Stimulated activated CD8-positive, alpha-beta memory T cell treated with anti-CD3 and anti-CD28 coated beads, Interleukin-2, amount 100 ng/mL, for 48 hours (primary cell): ENCODE measurements around the gene PPEF1.

Source experiments
- DNase-seq, 2 donors: peaks; one replicate each; pipeline ENCODE4 v3.0.0-alpha.2; 2020; ENCODE audit warnings: low read depth in 2 of 2

PPEF1 gene, protein sequence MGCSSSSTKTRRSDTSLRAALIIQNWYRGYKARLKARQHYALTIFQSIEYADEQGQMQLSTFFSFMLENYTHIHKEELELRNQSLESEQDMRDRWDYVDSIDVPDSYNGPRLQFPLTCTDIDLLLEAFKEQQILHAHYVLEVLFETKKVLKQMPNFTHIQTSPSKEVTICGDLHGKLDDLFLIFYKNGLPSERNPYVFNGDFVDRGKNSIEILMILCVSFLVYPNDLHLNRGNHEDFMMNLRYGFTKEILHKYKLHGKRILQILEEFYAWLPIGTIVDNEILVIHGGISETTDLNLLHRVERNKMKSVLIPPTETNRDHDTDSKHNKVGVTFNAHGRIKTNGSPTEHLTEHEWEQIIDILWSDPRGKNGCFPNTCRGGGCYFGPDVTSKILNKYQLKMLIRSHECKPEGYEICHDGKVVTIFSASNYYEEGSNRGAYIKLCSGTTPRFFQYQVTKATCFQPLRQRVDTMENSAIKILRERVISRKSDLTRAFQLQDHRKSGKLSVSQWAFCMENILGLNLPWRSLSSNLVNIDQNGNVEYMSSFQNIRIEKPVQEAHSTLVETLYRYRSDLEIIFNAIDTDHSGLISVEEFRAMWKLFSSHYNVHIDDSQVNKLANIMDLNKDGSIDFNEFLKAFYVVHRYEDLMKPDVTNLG

DNA sequence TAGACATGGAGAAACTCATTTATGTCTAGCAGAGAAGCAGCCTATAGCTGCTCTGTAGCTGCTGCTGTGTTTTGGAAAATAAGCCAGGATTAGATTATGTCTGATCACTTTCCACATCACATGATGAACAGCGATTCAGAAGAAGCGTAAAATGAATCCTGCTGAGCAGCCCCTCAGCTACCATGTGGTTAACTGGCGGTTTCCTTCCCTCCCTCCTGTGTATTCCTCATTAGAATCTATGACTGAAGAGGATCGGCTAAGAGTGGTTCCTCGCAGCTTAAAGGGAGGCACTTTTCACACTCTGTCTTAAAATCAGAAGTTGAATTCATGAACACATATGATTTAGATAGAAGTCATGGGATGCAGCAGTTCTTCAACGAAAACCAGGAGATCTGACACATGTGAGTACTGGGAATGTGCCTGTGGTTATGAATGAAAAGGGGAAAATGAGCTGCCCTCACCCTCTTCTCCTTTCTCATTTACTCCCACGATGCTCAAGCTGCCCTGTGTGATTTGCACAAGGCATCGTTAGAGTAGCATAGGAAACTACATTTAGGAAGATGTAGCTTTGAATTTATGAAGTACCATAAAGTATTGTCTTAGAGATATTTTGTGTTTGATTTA, at the start of gene PPEF1:
PPEF1 (plus strand) TSS at position 220 of the 624 bp plus-strand sequence; CDS start at position 356, 136 bp downstream.
- no peak for DNase-seq

DNA sequence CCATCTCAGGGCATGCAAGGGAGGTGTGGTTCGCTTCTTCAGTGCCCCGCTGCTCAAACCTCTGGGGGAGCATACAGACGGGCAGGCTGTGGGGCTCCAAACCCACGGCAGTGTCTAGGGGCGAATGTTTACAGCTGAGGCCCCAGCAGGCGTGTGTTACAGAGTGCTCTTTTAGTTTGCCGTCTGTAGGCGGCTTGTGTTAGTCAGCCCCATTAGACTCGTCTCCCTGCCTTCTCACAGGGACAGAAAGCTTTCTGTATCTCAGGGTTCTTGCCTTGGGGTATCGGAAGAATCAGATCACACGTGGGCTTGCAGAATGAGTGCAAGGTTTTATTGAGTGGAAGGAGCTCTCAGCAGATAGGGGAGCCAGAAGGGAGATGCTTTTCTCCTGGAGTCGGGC, 46.2 kb upstream of the PPEF1 start:
- DNase-seq: no peak

DNA sequence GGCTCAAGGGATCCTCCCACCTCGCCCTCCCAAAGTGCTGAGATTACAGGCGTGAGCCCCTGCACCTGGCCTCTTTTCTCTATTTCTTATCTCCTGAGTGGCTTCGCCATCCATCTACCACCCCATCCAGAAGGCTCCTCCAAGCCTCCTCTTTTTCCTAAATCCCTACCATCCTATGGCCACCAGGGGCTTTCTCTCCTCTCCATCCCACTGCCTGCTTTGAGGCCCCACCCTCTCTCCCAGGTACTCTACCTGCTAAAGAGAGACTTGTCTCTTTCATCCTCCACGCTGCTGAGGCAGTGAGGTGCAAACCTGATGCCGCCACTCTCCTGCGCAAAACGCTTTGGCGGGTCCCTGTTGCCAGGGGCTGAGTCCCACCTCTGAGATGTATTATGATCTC, 42.5 kb upstream of the PPEF1 start:
- no peak for DNase-seq

DNA sequence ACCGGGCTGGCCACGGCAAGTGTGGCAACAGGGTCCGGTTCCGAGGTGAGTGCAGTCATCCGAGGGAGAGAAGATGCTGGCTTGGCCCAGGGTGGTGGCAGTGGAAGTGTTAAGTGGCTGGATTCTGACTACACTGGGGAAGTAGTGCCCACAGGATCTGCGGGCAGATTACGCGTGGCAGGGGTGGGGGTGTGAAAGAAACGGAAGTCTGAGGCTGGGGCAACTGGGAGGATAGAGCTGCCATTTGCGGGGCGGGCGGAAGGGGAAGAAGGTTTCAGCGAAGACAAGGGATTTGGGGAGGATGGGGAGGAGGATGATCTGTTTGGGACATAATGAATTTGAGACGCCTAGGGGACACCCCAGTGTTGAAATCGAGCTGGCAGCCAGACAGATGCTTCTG, 40.8 kb upstream of the PPEF1 start:
- DNase-seq: no peak

DNA sequence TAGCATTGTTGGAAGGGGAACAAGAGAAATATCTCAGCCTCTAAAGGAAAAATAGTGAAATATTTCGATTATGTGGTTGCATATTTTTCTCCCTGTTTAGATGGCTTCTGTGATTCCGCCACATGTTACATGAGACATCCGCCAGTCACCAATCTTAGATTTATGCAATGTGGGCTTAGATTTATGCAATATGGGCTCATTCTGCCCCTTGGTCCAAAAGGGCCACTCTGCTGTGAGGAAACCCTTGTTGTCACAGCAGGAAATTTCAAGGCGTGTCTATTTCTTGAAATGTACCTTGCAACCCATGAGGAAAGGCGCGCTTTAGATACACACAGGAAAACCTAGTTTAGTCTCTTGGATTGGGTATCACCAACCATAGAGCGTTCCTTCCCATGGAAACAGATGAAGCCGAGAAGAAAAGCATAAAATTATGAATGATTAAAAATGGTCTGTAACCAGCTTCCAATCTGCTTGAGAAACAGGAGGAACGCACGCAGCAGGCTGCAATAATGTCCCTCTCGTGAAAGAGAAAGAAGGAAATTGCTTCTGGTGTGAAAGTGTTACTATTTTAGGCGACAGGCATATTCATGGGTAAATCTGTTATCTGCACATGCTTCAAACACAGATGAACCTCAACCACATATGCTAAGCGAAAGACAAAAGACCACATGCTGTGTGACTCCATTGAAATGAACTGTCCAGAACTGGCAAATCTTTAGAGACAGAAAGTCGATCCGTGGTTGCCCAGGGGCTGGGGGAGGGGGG, 39.2 kb upstream of the PPEF1 start:
- DNase-seq: no peak

DNA sequence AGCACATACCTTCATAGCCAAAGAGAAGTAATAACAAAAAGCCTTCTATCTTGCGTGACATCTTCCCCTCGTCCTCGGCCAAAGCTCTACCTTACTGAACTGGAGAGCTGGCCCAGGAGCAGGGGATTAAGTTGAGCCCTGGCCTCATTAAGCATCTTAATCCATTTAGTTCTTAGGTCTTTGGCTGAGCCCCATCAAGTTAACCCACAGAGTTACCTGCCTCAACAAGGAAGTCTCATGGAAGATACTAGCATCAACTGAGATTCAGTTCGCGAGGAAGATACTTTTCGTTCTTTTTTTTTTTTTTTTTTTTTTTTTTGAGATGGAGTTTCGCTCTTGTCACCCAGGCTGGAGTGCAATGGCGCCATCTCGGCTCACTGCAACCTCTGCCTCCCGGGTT, 35.4 kb upstream of the PPEF1 start, which contains the start of gene RS1:
RS1 (minus strand) TSS at position 101 of the 400 bp plus-strand sequence; CDS start at position 61, 40 bp downstream.
- no peak for DNase-seq

DNA sequence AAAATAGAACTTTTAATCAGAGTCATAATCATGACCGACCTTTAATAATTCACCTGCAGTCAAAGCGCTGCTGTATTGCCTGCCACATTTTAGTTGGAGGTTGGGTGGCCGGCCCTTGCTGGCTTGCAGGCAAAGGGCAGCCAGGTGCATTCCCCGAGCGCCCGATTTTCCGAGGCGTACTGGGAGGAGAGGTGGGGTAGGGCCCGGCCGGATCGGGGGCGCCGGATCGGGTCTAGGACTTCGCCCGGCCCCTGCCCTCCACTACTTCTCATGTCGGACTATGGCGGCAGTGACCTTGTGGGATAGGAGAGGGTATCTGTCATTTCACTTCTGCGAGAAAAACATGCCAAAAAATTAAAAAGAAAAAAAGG, 33.0 kb upstream of the PPEF1 start:
- no peak for DNase-seq

DNA sequence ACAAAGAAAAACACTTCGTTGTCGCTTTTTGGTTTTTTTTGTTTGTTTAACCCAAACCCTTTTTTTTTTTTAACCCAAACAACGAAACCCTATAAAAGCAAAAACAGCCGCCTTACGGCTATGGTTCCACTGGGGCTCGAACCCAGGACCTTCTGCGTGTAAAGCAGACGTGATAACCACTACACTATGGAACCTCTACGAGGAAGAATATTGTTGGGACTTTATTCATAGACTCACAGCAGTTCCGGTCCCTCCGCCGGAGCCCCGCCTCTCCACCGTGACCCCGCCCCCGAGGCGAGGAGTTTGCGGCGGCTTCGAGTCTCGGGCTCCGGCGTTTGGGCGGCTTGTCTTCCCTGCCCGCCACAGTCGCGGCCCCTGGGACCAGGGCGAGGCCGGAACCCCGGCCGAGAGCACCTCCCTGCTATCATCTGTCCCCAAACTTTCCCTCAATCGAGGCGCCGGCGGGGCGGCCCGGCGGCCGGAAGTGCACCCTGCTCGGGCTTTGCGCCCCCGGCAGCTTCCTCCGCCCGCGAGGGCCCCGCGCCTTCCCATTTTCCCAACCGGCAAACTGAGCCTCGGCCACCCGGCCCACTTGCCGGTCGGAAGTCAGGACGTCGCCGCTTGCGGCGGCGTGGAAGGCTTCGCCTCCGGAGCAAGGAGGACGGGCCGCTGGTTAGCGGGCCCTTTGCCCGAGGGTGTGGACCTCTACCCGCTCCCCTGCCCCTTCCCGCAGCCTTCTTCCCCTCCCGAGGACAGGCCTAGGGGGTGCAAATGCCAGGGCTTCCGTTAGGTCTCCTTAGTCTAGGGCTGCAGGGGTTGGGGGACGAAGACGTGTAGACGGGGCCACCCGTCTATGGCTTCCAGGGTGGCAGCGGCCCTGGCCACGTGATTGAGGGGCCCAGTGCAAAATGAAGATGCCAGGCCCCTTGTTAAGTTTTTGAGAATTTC, 32.4 kb upstream of the PPEF1 start:
- DNase-seq: peak; percentile 51 to 56

DNA sequence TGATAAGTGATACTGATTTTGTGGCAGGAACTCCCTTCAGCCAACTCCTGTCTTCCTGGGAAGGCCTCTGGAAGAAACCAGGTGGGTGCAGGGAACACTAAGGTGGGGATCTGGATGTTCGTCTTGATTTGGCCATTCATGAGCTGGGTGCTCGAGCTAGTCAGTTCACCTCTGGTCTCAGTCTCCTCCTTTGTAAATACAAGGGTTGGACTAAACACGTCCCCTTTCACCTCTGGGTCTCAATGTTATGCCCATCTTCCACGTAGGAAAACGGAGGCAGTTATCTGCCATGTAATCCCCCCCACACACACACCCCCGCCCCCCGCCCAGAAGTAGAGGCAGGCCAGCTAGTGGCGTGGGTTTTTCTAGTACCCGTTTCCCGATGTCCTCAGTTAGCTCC, 31.4 kb upstream of the PPEF1 start:
- no peak for DNase-seq

DNA sequence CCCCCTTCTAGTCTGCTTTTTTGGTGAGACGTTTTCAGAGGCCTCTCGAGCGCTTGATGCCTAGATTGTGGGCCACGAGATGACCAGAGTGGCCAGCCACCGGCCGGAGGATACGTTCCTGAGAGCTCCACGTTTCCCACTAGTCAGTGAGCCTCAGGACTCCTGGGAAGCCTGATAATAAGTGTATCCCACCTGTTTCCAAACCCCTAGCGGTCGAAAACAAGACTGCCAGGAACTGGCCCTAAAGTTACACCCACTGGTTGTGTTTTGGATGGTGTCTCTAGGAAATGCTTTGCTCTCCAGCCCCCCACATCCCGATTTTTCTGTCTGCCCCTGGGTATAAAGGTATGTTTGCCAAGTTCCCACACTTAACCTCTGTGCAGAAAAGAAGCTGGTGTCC, 31.0 kb upstream of the PPEF1 start:
- DNase-seq: no peak

DNA sequence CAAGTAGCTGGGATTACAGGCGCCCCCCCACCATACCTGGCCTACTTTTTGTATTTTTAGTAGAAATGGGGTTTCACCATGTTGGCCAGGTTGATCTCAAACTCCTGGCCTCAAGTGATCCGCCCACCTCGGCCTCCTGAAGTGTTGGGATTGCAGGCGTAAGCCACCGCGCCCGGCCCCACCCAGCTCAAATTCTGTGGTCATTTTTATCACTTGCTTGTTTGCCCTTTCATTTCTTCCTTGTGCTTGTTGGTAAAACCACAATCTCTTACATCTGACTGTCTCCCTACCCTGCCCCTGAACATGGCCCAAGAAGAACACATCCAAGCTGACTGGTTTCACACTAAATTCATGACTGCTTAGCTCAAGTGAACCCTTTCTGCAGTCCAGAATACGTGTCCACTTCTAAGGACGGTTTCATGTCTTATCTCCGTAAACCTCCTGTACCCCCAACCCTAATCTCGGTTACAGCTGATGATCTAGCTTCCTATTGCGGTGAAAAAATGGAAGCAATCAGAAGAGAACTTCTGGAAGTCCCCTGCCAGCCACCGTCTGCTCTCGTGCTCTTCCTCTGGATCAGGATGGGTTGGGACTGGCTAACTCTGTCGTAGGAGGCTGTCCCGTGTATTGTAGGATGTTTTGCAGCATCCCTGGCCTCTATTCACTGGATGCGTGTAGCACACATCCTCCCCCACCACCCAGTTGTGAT, 30.1 kb upstream of the PPEF1 start:
- no peak for DNase-seq

DNA sequence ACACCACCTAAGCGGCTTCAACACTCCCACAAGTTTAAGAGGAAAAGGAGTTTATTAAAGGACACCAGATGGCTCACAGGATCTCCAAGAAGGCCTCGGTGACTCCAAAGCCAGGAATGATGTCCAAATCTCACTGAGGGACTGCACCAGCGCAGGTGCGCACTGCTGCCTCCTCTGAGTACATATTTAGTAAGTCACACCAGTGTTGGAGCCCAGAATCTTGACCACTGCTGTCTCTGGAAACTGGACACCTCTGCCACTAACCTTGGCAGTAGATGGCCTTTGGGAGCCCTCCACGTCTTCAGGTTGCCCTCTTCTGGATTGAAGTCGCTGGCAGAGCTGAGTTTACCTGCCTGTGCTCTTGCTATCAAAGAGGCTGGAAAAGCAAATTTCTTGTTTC, 25.4 kb upstream of the PPEF1 start:
- DNase-seq: no peak

DNA sequence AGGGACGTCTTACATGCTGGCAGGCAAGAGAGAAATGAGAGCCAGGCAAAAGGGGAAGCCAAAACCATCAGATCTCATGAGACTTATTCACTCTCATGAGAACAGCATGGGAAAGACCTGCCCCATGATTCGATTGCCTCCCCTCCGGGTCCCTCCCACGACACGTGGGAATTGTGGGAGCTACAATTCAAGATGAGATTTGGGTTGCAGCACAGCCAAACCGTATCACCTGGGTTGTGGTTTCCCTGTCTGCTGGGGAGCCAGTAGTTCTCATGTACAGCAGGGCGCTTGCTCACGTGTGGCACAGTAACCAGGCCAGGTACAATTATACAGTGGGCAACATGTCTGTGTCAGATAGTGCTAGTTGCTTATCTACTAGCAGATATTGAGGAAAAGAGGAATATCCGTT, 24.5 kb upstream of the PPEF1 start:
- DNase-seq: no peak

DNA sequence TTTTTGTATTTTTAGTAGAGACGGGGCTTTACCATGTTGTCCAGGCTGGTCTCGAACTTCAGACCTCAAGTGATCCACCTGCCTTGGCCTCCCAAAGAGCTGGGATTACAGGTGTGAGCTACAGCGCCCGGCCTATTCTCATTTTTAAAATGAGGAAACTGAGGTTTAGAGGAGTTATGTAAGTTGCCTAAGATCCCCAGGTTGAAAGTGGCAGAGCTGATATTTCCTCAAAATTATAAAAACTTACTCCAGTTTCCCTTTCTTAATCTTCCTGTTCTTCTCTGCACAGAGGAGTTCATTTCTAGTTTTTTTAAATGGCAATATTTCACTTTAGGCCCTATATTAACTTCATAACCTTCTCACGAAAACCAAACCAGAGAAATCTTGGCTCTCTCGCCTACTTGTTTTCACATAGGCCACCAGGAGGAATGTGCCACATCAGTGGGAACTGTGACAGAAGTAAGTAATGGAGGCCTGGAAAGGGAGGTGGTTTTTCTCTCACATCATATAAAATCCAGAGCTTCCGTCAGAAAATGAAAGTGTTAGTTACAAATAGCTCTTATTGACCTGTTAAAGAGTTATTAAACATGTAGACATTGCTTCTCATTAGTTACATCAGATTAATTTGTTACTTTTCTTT, 19.5 kb upstream of the PPEF1 start:
- DNase-seq: no peak

DNA sequence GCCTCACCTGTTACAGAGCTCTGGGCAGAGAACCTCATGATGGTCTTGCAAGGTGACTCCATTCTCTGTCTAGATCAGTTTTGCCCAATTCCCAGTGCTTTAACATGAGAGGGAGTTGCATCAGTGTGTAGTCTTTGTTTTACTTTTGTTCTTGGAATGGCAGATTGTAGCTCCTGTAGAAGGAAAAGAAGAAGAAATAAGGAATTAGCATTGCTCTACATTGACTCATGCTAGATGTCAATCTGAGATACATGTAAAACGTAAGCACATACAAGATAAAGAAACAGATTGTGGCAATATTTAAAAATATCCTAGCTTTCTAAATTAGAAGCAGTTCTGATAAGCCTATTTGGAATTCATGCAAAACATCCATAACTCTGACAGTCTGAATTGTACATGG, 16.0 kb upstream of the PPEF1 start:
- no peak for DNase-seq

DNA sequence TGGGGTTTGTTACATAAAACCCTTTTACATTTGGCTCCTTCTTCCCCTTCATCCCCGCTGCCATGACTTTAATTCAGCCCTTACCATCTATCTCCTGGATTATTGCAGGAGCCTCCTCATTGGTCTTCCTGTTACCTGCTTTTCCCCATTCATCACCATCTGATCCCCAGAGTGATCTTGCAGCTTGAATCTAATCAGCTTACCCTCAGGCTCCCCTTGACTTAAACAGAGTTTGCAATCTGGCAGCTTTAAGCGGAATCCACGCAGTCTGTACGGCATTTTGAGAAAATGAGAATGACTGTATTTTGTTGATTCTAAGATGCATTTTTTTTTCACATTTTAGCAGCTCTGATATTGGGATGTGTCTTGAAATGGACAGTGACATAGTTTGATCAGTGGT, 14.9 kb upstream of the PPEF1 start:
- DNase-seq: no peak

DNA sequence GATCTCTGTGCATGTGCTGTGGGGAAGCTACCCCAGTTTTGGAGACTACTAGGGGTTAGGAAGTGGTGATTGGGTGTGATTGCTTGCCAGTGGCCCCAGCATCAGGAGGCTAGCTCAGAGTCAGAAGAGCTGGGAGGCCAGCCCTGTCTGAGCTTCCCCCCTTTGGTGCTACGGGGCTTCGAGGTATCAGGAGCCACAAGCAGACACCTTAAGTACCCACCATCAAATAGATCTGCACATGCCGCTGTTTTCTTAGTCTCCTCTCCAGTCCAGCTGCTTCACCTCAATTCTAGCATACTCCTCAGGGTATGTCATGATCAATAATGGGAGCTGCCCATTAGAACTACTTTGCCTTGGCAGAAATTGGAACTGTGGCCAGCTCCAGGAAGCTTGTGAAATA, 10.8 kb upstream of the PPEF1 start:
- DNase-seq: no peak

DNA sequence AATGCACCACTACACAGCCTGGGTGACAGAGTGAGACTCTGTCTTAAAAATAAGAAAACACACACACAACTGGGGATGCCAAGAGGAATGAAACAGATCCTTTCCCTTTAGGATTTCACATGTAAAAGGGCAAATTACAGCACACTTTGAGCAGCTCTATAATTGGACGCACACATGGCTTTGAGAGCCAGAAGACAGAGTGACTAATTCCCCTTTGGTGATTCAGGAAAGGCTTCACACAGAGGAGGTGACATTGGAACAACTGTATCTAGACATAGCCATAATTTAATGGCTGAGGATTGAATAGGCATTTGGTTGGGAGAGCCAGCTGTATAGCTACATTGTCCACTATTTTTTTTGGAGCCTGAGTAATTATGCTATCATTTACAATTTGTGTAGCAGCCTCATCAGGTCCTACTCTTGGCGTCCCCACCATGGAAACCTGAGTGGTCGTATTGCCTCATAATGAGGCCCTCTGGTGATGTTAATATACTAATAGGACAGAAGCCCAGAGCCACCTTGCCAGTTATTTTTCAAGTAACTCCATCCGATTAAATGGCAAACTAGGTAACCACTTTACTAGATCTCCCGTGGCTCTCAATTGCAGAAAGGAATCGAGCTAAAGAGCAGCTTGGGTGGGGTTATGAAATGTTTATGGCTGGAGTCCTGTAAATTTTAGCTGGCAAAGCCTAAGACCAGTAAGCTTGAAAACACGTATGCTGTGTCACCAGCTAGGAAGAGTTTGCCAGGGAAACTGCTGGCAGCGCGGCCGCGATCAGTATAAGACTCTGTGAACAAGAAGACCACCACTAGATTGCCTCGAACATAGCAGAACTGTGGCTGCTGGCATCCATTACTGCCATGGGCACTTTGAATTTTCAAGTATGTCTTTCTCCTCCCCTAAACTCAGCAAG, 8.5 kb upstream of the PPEF1 start:
- DNase-seq: no peak
